SU-DHL-6 (cell line): ENCODE measurements around the gene MEGF10.

ENCODE experiments used
- EZH2phosphoT487 ChIP-seq: fragments of 200-600 bp; sonication (generic), shearing (Covaris generic); conservative IDR thresholded peaks from 2 replicates; pipeline ENCODE4 v1.6.1; 2018; ENCODE audit warnings: mild to moderate bottlenecking, antibody characterized with exemption, low read length, moderate library complexity, mixed read lengths
- TF ChIP-seq, protein P1 (sequence below): fragments of 200-600 bp; sonication (generic); IDR thresholded peaks from one replicate; pipeline ENCODE4 v1.5.1; 2017; ENCODE audit warnings: antibody characterized with exemption, mild to moderate bottlenecking, low read length, moderate library complexity; ENCODE audit not compliant: insufficient read depth, poor library complexity, severe bottlenecking

DNA sequence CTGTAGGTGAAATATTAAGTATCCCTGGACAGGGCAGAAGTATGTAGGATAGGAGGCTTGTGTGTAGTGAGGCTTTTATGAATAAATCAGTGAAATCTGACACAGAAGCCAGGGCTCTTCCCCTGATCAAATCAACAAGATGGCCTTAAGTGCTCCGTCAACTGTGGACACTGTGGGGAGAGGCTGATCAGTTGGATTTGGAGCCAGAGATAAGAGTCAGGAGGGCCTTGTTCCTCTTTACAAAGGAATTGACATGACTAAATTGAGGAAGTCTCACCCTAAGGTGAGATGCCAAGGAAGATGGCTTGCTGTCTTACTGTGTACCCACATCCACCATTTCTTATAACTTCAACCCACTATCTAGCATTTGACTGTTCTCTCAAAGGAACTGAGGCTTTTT lies 135.3 kb downstream of the MEGF10 start:
- TF ChIP-seq, protein P1, sequence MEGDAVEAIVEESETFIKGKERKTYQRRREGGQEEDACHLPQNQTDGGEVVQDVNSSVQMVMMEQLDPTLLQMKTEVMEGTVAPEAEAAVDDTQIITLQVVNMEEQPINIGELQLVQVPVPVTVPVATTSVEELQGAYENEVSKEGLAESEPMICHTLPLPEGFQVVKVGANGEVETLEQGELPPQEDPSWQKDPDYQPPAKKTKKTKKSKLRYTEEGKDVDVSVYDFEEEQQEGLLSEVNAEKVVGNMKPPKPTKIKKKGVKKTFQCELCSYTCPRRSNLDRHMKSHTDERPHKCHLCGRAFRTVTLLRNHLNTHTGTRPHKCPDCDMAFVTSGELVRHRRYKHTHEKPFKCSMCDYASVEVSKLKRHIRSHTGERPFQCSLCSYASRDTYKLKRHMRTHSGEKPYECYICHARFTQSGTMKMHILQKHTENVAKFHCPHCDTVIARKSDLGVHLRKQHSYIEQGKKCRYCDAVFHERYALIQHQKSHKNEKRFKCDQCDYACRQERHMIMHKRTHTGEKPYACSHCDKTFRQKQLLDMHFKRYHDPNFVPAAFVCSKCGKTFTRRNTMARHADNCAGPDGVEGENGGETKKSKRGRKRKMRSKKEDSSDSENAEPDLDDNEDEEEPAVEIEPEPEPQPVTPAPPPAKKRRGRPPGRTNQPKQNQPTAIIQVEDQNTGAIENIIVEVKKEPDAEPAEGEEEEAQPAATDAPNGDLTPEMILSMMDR = no peak
- no peak for TF ChIP-seq EZH2phosphoT487
